Large intestine (tissue), 3 donors: Measurements from ENCODE around the gene SDK1. TPM values are rescaled to one million over a fixed set of nuclear protein-coding genes. Genes with fewer than 3 reads are reported as not detected.

Experiments used
- DNase-seq, 2 donors: peaks; one replicate each; pipeline versions ENCODE4 v3.0.0 to v3.0.0-alpha.2; 2013
- H3K27ac ChIP-seq: one replicate; pipeline ENCODE4 v1.5.1; 2013; ENCODE audit warnings: low read length
- H3K27me3 ChIP-seq: 2 replicates; pipeline ENCODE4 v1.6.1; 2013; ENCODE audit warnings: low read length; ENCODE audit not compliant: control insufficient read depth, insufficient read depth
- H3K36me3 ChIP-seq: 2 replicates; pipeline ENCODE4 v1.6.1; 2013; ENCODE audit warnings: low read length; ENCODE audit not compliant: control insufficient read depth, insufficient read depth
- H3K4me1 ChIP-seq: one replicate; pipeline ENCODE4 v1.6.1; 2013; ENCODE audit warnings: low read length; ENCODE audit not compliant: control insufficient read depth, insufficient read depth
- H3K4me3 ChIP-seq: one replicate; pipeline ENCODE4 v1.5.1; 2013; ENCODE audit warnings: low read length
- H3K9me3 ChIP-seq: one replicate; pipeline ENCODE4 v1.6.1; 2013; ENCODE audit warnings: mild to moderate bottlenecking, low read depth, low read length, moderate library complexity; ENCODE audit not compliant: control insufficient read depth
- WGBS: methylation state at CpG from one replicate; pipeline ENCODE4 v1.1.5; 2013; ENCODE audit warnings: low lambda C conversion rate; ENCODE audit not compliant: insufficient coverage; 5-methylcytosine and 5-hydroxymethylcytosine counted together
- polyA plus RNA-seq: library from polyadenylated mRNA; unstranded; fragments of 120-200 nt; gene quantifications from one replicate; pipeline ENCODE4 v1.2.1, GENCODE V29; 2013

Gene SDK1
- polyA plus RNA-seq, 1 donor: 6.4 TPM

DNA sequence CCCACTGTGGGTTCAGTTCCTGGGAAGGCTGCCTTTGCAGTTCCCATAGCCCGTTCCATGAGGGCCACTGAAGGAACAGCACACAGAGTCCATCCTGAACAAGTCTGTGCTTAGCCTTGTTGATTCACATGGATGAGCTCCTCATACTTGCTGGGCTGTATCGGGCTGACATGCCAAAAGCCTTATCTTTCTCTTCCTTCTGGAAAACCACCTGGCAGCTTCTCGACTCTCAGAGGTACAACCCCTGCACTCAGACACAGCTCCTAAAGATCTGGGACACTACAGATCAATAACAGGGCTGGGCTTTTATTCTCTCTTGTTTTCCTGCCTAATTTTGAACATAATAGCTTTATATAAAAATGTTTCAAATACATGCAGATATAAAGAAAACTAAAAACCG lies 667.2 kb downstream of the SDK1 start:
- WGBS: no CpG with 5 or more reads among the region's 4 CpGs
- Histone ChIP-seq H3K4me1 (no peaks in the 10 kb centered on the region), H3K27ac (no peak overlapping the region), H3K36me3 (peaks cover 2% of the 10 kb centered on the region), H3K27me3 (no peaks in the 10 kb centered on the region), H3K4me3 (no peak overlapping the region), H3K9me3 (no peaks in the 10 kb centered on the region)
- no peak for DNase-seq

DNA sequence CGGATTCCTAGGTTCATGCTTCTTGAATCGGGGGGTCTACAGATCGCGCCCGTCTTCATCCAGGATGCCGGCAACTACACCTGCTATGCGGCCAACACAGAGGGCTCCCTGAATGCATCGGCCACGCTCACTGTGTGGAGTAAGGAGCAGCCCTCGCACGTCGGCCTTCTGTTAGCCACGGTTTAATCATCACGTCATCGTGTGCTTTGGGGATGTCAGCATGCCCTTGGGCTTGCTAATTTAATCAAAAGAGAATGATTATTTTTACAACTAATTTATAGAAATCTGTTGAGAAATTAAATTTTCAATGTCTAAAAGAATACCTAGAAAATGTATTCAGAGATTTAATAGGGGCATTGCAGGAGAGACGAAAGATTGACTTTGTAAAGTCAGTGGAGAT lies 668.2 kb downstream of the SDK1 start:
- DNase-seq: no peak
- H3K36me3 ChIP-seq: peaks cover 4% of the 10 kb centered on the region
- H3K27ac ChIP-seq: no peak overlapping the region
- no peak overlapping the region for H3K4me3 ChIP-seq
- no peaks in the 10 kb centered on the region for H3K9me3 ChIP-seq
- H3K27me3 ChIP-seq: no peaks in the 10 kb centered on the region
- no peaks in the 10 kb centered on the region for H3K4me1 ChIP-seq
- WGBS: no CpG with 5 or more reads among the region's 16 CpGs

DNA sequence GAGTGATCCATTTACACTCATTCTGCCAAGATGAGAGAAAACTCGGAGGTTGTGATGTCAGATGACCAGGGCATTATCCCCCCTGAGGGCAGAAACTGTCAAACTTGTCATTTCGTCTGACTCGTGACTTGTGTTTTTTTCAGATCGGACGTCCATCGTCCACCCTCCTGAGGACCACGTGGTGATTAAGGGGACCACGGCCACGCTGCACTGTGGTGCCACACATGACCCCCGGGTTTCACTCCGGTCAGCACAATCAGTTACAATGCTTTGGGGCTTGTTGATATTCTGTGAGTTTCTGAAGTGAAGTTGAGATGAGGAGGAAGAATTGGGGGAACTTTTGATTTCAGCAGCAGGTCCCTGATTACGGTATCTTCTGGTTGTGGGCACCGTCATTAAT lies 670.3 kb downstream of the SDK1 start:
- Histone ChIP-seq H3K9me3 (peaks cover 3% of the 10 kb centered on the region), H3K4me1 (no peaks in the 10 kb centered on the region), H3K27me3 (no peaks in the 10 kb centered on the region), H3K36me3 (peaks cover 9% of the 10 kb centered on the region), H3K4me3 (no peak overlapping the region), H3K27ac (no peak overlapping the region)
- no peak for DNase-seq
- no CpG with 5 or more reads among the region's 13 CpGs for WGBS

DNA sequence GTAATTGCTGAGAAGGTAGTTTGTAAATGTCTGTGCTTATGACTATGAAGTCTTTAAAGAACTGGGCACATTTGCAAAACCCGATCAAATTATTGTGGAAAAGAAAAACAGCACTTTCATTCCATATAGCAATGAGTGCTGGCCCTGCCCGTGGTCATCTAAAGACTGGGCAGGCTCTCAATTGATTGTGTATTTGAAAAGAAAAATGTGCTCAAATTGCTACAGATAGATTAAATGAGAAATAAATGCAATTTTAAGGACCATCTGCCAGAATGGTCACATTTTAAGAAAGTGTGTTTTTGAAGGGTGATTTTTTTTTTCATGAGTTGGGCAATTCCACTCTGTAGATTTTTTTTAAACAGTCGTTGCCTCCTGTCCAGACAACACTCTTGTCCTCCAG lies 672.2 kb downstream of the SDK1 start:
- Histone ChIP-seq H3K4me1 (no peaks in the 10 kb centered on the region), H3K27ac (no peak overlapping the region), H3K36me3 (peaks cover 7% of the 10 kb centered on the region), H3K9me3 (peaks cover 10% of the 10 kb centered on the region), H3K27me3 (no peaks in the 10 kb centered on the region), H3K4me3 (no peak overlapping the region)
- no peak for DNase-seq
- no CpG with 5 or more reads among the region's 3 CpGs for WGBS

DNA sequence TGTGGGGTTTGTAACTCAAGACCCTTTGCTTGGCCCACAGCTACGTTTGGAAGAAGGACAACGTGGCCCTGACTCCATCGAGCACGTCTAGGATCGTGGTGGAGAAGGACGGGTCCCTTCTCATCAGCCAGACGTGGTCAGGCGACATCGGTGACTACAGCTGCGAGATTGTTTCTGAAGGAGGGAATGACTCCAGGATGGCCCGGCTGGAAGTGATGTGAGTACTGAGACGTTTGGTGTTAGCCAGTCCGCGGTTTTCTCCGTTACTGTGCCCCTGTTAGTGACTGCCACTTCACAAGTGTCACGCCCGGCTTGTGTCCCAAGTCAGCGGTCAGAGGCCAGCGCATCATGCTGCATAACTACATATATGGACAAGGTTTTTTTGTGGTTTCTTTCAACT lies 673.3 kb downstream of the SDK1 start:
- Histone ChIP-seq H3K4me1 (no peaks in the 10 kb centered on the region), H3K27me3 (no peaks in the 10 kb centered on the region), H3K4me3 (no peak overlapping the region), H3K27ac (no peak overlapping the region), H3K36me3 (peaks cover 7% of the 10 kb centered on the region), H3K9me3 (peaks cover 10% of the 10 kb centered on the region)
- no CpG with 5 or more reads among the region's 19 CpGs for WGBS
- no peak for DNase-seq

DNA sequence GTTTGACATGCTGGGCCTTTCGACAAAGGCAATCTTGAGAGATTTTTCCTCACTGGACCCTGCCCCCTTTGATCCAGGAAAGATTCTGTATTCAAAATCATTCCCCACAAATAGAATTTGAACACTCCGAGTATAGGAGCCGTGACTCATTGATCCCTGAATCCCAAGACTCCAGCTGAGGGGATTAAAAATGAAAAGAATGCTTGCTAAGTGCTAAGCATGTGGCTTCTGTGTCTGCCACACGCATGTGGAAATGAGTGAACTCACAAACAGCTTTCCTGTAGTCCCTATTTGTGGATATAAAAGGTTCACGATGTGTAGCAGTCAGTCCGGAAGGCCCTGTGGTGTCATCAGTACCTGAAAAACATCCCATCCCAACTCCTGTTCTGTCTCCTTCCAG lies 674.3 kb downstream of the SDK1 start:
- no peak overlapping the region for H3K27ac ChIP-seq
- H3K36me3 ChIP-seq: peaks cover 7% of the 10 kb centered on the region
- H3K9me3 ChIP-seq: peaks cover 10% of the 10 kb centered on the region
- no peak overlapping the region for H3K4me3 ChIP-seq
- no peaks in the 10 kb centered on the region for H3K4me1 ChIP-seq
- DNase-seq: no peak
- H3K27me3 ChIP-seq: no peaks in the 10 kb centered on the region
- WGBS: no CpG with 5 or more reads among the region's 6 CpGs

DNA sequence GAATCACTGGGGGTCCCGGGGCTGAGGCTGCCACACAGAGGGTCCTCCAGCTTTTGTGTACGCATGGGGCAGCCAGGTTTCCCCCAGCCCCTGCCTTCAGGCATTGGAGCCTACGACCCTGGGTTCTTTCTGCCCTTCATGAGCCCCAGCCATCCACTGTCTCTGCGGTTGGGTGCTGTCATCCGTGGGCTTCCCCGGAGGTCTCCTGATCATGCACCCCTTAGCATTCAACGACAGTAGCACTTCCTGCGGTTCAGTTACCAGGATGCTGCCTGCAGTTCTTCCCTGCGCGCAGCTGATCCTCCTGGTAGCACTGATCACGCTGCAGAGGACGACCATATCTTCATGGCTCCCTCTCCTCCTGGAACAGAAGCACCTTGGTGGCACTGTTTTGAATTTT lies 676.3 kb downstream of the SDK1 start:
- Histone ChIP-seq H3K27ac (no peak overlapping the region), H3K4me3 (no peak overlapping the region), H3K36me3 (peaks cover 7% of the 10 kb centered on the region), H3K9me3 (peaks cover 10% of the 10 kb centered on the region), H3K27me3 (no peaks in the 10 kb centered on the region), H3K4me1 (no peaks in the 10 kb centered on the region)
- DNase-seq: no peak
- no CpG with 5 or more reads among the region's 12 CpGs for WGBS

DNA sequence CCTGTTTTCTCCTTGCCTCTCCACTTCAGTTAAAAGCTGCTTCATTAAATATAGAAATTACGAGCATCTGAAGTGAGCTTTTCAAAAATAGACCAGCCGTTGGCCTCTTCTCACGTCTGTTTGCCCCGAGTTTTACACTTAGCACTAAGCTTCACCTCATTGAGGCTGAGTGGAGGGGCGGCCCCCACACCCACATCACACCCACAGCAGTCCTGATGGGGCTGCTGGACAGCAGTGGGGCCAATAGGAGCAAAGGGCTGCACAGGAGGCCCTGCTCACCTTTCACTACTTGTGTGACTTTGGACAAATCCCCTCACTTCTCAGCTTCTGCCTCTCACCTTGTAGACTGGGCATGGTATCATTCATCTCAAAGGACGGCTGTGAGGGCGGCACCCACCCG lies 677.8 kb downstream of the SDK1 start:
- Histone ChIP-seq H3K27me3 (no peaks in the 10 kb centered on the region), H3K36me3 (peaks cover 7% of the 10 kb centered on the region), H3K27ac (no peak overlapping the region), H3K9me3 (peaks cover 10% of the 10 kb centered on the region), H3K4me3 (no peak overlapping the region), H3K4me1 (no peaks in the 10 kb centered on the region)
- WGBS: no CpG with 5 or more reads among the region's 8 CpGs
- no peak for DNase-seq

DNA sequence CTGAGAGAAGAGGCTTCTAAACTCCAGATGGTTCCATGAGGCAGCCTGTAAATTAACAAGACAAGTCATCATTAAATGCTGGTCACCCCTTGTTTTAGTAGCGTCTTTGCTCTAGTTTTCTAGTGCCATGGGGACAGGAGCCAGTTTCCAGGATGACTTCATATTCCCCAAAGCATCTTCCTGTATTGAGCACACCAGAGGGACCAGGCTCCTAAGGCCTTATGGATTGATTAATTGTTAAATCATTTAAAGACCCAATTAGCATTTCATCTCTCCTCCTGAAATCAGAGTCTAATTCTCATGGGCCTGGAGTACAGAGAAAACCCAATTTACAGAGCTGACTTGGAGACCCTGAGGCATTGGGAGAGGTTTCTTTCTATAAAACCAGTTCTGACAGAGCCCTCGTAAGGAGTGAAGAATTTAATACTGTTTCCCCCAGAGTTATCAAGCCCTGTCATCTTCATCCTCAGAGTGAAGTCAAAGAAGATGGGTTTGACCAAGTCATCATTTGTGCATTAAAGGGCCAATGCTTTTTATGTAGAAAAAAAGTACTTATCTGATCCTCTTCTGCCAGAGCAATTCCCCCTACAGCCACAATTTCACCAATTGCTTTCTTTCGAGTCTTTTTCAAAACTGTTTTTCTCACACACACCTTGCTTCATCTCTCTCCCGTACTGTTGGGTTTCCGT lies 678.7 kb downstream of the SDK1 start:
- no peak for DNase-seq
- Histone ChIP-seq H3K36me3 (peaks cover 4% of the 10 kb centered on the region), H3K9me3 (peaks cover 10% of the 10 kb centered on the region), H3K4me1 (no peaks in the 10 kb centered on the region), H3K27me3 (no peaks in the 10 kb centered on the region), H3K27ac (no peak overlapping the region), H3K4me3 (no peak overlapping the region)
- WGBS: 76% methylated on average over 2 of the region's 5 CpGs

DNA sequence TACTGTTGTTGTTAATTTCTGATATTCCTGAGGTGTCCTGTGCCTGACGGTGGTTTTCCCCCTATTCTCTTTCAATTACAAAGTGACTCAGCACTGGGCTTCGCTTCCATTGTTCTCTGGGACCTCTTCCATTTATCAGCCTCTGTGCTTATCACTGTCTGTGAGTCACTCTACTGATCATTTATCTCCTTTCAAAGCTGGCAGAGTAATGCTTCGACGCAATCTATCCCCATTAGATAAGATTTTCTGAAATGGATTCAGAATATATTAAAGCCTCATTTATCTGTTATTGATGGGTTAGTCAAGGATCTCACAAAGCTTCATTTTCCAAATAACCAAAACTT lies 679.2 kb downstream of the SDK1 start:
- Histone ChIP-seq H3K27me3 (no peaks in the 10 kb centered on the region), H3K36me3 (peaks cover 4% of the 10 kb centered on the region), H3K27ac (no peak overlapping the region), H3K4me3 (no peak overlapping the region), H3K4me1 (no peaks in the 10 kb centered on the region), H3K9me3 (peaks cover 10% of the 10 kb centered on the region)
- no CpG with 5 or more reads among the region's 4 CpGs for WGBS
- no peak for DNase-seq

DNA sequence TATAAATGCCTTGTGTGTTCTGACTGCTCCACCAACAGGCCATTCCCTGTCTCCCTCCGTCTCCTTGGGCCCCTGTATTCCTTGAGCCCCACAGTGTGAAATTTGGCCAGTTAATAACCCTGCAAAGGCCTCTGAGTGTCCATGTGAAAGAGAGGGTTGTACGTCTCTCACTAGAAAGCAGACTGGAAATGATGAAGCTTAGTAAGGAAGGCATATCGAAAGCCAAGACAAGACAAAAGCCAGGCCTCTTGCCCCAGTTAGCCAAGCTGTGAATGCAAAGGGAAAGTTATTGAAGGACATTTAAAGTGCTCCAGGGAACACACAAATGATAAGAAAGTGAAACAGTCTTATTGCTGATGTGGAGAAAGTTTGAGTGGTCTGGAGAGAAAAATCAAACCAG lies 680.2 kb downstream of the SDK1 start:
- WGBS: 67% methylated on average over 1 of the region's 3 CpGs

More for the DNA sequence above, 680.2 kb downstream of the SDK1 start:
- H3K4me3 ChIP-seq: no peak overlapping the region
- H3K27me3 ChIP-seq: no peaks in the 10 kb centered on the region
- H3K4me1 ChIP-seq: no peaks in the 10 kb centered on the region
- peaks cover 7% of the 10 kb centered on the region for H3K9me3 ChIP-seq
- H3K27ac ChIP-seq: no peak overlapping the region
- H3K36me3 ChIP-seq: no peaks in the 10 kb centered on the region
- DNase-seq: no peak
